Hepatocyte (in vitro differentiated cells): ENCODE results near the gene ARHGAP25.

Experiments used
- EZH2 ChIP-seq: fragments of 200-600 bp; sonication (generic); IDR thresholded peaks from 2 replicates; pipeline ENCODE4 v1.6.1; 2016; ENCODE audit warnings: antibody characterized with exemption, mild to moderate bottlenecking, borderline replicate concordance
- EZH2phosphoT487 ChIP-seq: fragments of 200-600 bp; sonication (generic); IDR thresholded peaks from one replicate; pipeline ENCODE4 v1.6.1; 2018; ENCODE audit warnings: antibody characterized with exemption, mild to moderate bottlenecking, low read depth, moderate library complexity; ENCODE audit not compliant: unreplicated experiment, severe bottlenecking
- TF ChIP-seq, protein P1 (sequence below): fragments of 200-600 bp; sonication (generic); IDR thresholded peaks from 2 replicates; pipeline ENCODE4 v1.5.1; 2016; ENCODE audit warnings: antibody characterized with exemption, mild to moderate bottlenecking; ENCODE audit not compliant: poor library complexity

DNA sequence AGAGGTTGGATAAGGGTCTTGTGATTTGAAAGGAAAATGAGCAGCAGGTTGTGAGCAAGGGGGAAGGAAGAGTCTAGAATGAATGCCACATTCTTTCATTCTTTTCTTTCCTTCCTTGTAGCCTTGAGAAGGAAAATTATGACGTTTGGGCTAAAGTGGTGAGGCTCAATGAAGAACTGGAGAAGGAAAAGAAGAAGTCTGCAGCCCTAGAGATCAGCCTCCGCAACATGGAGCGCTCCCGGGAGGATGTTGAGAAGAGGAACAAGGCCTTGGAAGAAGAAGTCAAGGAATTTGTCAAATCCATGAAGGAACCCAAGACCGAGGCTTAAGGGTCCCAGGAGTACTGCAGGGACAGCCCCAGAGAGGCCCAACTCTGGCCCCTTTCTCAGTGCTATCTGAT, 91.3 kb downstream of the ARHGAP25 start:
- TF ChIP-seq, protein P1, sequence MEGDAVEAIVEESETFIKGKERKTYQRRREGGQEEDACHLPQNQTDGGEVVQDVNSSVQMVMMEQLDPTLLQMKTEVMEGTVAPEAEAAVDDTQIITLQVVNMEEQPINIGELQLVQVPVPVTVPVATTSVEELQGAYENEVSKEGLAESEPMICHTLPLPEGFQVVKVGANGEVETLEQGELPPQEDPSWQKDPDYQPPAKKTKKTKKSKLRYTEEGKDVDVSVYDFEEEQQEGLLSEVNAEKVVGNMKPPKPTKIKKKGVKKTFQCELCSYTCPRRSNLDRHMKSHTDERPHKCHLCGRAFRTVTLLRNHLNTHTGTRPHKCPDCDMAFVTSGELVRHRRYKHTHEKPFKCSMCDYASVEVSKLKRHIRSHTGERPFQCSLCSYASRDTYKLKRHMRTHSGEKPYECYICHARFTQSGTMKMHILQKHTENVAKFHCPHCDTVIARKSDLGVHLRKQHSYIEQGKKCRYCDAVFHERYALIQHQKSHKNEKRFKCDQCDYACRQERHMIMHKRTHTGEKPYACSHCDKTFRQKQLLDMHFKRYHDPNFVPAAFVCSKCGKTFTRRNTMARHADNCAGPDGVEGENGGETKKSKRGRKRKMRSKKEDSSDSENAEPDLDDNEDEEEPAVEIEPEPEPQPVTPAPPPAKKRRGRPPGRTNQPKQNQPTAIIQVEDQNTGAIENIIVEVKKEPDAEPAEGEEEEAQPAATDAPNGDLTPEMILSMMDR: no peak
- TF ChIP-seq EZH2 (no peak), EZH2phosphoT487 (no peak)
